Lower leg skin (tissue), 3 donors: ENCODE results near the gene ALLC.

Experiments
- POLR2A ChIP-seq, 2 donors: fragments of 450-650 bp; IDR thresholded peaks; one replicate each; pipeline ENCODE4 v1.6.1; 2016 to 2017; ENCODE audit warnings: antibody characterized with exemption in 2 of 2, mild to moderate bottlenecking in 1 of 2, moderate library complexity in 1 of 2
- TF ChIP-seq, protein P1 (sequence below), 3 donors: fragments of 450-650 bp; IDR thresholded peaks; one replicate each; pipeline ENCODE4 v1.5.1; 2016; ENCODE audit warnings: antibody characterized with exemption in 3 of 3, mild to moderate bottlenecking in 3 of 3, moderate library complexity in 2 of 3

GRCh38 chr2:3666613-3666975 is 8.6 kb downstream of the ALLC start:
- no peak for TF ChIP-seq POLR2A (IDR thresholded peaks at IDR 0.05)
- TF ChIP-seq, protein P1, sequence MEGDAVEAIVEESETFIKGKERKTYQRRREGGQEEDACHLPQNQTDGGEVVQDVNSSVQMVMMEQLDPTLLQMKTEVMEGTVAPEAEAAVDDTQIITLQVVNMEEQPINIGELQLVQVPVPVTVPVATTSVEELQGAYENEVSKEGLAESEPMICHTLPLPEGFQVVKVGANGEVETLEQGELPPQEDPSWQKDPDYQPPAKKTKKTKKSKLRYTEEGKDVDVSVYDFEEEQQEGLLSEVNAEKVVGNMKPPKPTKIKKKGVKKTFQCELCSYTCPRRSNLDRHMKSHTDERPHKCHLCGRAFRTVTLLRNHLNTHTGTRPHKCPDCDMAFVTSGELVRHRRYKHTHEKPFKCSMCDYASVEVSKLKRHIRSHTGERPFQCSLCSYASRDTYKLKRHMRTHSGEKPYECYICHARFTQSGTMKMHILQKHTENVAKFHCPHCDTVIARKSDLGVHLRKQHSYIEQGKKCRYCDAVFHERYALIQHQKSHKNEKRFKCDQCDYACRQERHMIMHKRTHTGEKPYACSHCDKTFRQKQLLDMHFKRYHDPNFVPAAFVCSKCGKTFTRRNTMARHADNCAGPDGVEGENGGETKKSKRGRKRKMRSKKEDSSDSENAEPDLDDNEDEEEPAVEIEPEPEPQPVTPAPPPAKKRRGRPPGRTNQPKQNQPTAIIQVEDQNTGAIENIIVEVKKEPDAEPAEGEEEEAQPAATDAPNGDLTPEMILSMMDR (IDR thresholded peaks at IDR 0.05): no peak
